SK-N-SH treated with all-trans-retinoic acid at 6 μM for 48 hours (cell line): ENCODE results near the gene MOK.

Experiments used
- ATAC-seq: fragments of 200-7000 bp; cut with Tn5 transposase; 3 replicates; pipeline ENCODE4 v1.9.1; 2020; ENCODE audit warnings: mild to moderate bottlenecking, moderate library complexity
- BACH2 ChIP-seq: fragments of 250-450 bp; sonication (Bioruptor Pico); IDR thresholded peaks from 2 replicates; pipeline ENCODE4 v1.9.0; 2021; ENCODE audit warnings: mild to moderate bottlenecking, borderline replicate concordance
- CREB5 ChIP-seq: fragments of 250-450 bp; sonication (Bioruptor Pico); IDR thresholded peaks from 2 replicates; pipeline ENCODE4 v1.5.1; 2020; ENCODE audit warnings: low read depth, mild to moderate bottlenecking, moderate library complexity
- CSDC2 ChIP-seq: fragments of 250-450 bp; sonication (Bioruptor Pico); IDR thresholded peaks from 2 replicates; pipeline ENCODE4 v1.5.0; 2020; ENCODE audit warnings: mild to moderate bottlenecking, moderate library complexity
- CSRNP3 ChIP-seq: fragments of 250-450 bp; sonication (Bioruptor Pico); IDR thresholded peaks from 2 replicates; pipeline ENCODE4 v1.5.1; 2021; ENCODE audit warnings: mild to moderate bottlenecking, moderate library complexity
- ESRRG ChIP-seq: fragments of 250-450 bp; sonication (Bioruptor Pico); IDR thresholded peaks from 2 replicates; pipeline ENCODE4 v1.6.1; 2021; ENCODE audit warnings: mild to moderate bottlenecking
- GLIS3 ChIP-seq: fragments of 250-450 bp; sonication (Bioruptor Pico); IDR thresholded peaks from 2 replicates; pipeline ENCODE4 v1.5.0; 2020; ENCODE audit warnings: mild to moderate bottlenecking, moderate library complexity
- ISL1 ChIP-seq: fragments of 250-450 bp; sonication (Bioruptor Pico); IDR thresholded peaks from 2 replicates; pipeline ENCODE4 v2.1.2; 2022; ENCODE audit warnings: mild to moderate bottlenecking, moderate library complexity
- OSR1 ChIP-seq: fragments of 250-450 bp; sonication (Bioruptor Pico); IDR thresholded peaks from 2 replicates; pipeline ENCODE4 v1.8.0; 2022; ENCODE audit warnings: moderate library complexity, mild to moderate bottlenecking, inconsistent platforms
- PATZ1 ChIP-seq: fragments of 250-450 bp; sonication (Bioruptor Pico); IDR thresholded peaks from 2 replicates; pipeline ENCODE4 v1.8.0; 2020; ENCODE audit warnings: mild to moderate bottlenecking, moderate library complexity, borderline replicate concordance
- POU6F1 ChIP-seq: fragments of 250-450 bp; sonication (Bioruptor Pico); IDR thresholded peaks from 2 replicates; pipeline ENCODE4 v1.8.0; 2021; ENCODE audit warnings: low read depth, mild to moderate bottlenecking, moderate library complexity, borderline replicate concordance
- PPARA ChIP-seq: fragments of 250-450 bp; sonication (Bioruptor Pico); IDR thresholded peaks from 2 replicates; pipeline ENCODE4 v1.5.0; 2020; ENCODE audit warnings: mild to moderate bottlenecking, borderline replicate concordance
- SNAI2 ChIP-seq: fragments of 250-450 bp; sonication (Bioruptor Pico); IDR thresholded peaks from 2 replicates; pipeline ENCODE4 v1.5.0; 2020; ENCODE audit warnings: mild to moderate bottlenecking, moderate library complexity
- TCF4 ChIP-seq: fragments of 250-450 bp; sonication (Bioruptor Pico); IDR thresholded peaks from 2 replicates; pipeline ENCODE4 v1.8.0; 2021; ENCODE audit warnings: mild to moderate bottlenecking, moderate library complexity, borderline replicate concordance
- TOX ChIP-seq: fragments of 250-450 bp; sonication (Bioruptor Pico); IDR thresholded peaks from 2 replicates; pipeline ENCODE4 v1.8.0; 2021; ENCODE audit warnings: mild to moderate bottlenecking, moderate library complexity, borderline replicate concordance
- TSHZ2 ChIP-seq: fragments of 250-450 bp; sonication (Bioruptor Pico); IDR thresholded peaks from 2 replicates; pipeline ENCODE4 v1.5.0; 2020; ENCODE audit warnings: mild to moderate bottlenecking, moderate library complexity
- ZC3H10 ChIP-seq: fragments of 250-450 bp; sonication (Bioruptor Pico); IDR thresholded peaks from 2 replicates; pipeline ENCODE4 v1.5.1; 2021; ENCODE audit warnings: mild to moderate bottlenecking, moderate library complexity
- ZFP3 ChIP-seq: fragments of 250-450 bp; sonication (Bioruptor Pico); IDR thresholded peaks from 2 replicates; pipeline ENCODE4 v1.5.0; 2020; ENCODE audit warnings: mild to moderate bottlenecking, moderate library complexity
- ZFP30 ChIP-seq: fragments of 450-650 bp; formaldehyde crosslinking; IDR thresholded peaks from 2 replicates; pipeline ENCODE4 v1.5.0; 2022; ENCODE audit warnings: mild to moderate bottlenecking, moderate library complexity
- ZNF565 ChIP-seq: fragments of 450-650 bp; formaldehyde crosslinking; conservative IDR thresholded peaks from 2 replicates; pipeline ENCODE4 v1.5.0; 2020; ENCODE audit warnings: low read depth, mild to moderate bottlenecking, moderate library complexity
- ZNF70 ChIP-seq: fragments of 450-650 bp; formaldehyde crosslinking; IDR thresholded peaks from 2 replicates; pipeline ENCODE4 v1.5.0; 2020; ENCODE audit warnings: mild to moderate bottlenecking, moderate library complexity
- ZNF8 ChIP-seq: fragments of 450-650 bp; formaldehyde crosslinking; IDR thresholded peaks from 2 replicates; pipeline ENCODE4 v1.5.0; 2020; ENCODE audit warnings: mild to moderate bottlenecking, moderate library complexity

Gene MOK

GRCh38 chr14:102264355-102264754 is 40.6 kb downstream of the MOK start:
- ATAC-seq, result no peak

GRCh38 chr14:102262929-102263462 is 42.0 kb downstream of the MOK start:
- TF ChIP-seq TSHZ2 (CRISPR knock-in tag) (peak; percentile 49; the same call in 1 of the 2 replicates), ZNF8 (CRISPR knock-in tag) (peak; percentile 54; the same call in 1 of the 2 replicates), CSDC2 (CRISPR knock-in tag) (0 out of 2 replicates have a peak, but pooled peaks have one; percentile 46), CSRNP3 (CRISPR knock-in tag) (no peak), ZFP3 (CRISPR knock-in tag) (peak; percentile 79; the same call in 1 of the 2 replicates), ZFP30 (no peak), CREB5 (no peak), TCF4 (no peak), ESRRG (CRISPR knock-in tag) (no peak), POU6F1 (no peak), BACH2 (no peak), ZNF70 (peak; percentile 23; the same call in 1 of the 2 replicates), ZNF565 (no peak), ZC3H10 (no peak), ISL1 (no peak), SNAI2 (CRISPR knock-in tag) (no peak)
- ATAC-seq, result peak; percentile 79

More at GRCh38 chr14:102264355-102264754, 40.6 kb downstream of the MOK start:
- TF ChIP-seq SNAI2 (CRISPR knock-in tag) (no peak), BACH2 (no peak), PATZ1 (no peak), GLIS3 (CRISPR knock-in tag) (no peak), ZC3H10 (no peak), PPARA (CRISPR knock-in tag) (no peak)

- no peak for ATAC-seq
- TF ChIP-seq TCF4, result no peak
Observed at GRCh38 chr14:102258136-102258535, 46.8 kb downstream of the MOK start.

- no peak for ATAC-seq
- no peak for TF ChIP-seq ZNF565
- no peak for TF ChIP-seq OSR1 (CRISPR knock-in tag)
- no peak for TF ChIP-seq GLIS3 (CRISPR knock-in tag)
- no peak for TF ChIP-seq ZNF70
- no peak for TF ChIP-seq TOX
- no peak for TF ChIP-seq PATZ1
- no peak for TF ChIP-seq SNAI2 (CRISPR knock-in tag)
Observed at GRCh38 chr14:102256716-102257115, 48.2 kb downstream of the MOK start.
